SKM-1 (cell line): ENCODE measurements around the gene TRIOBP.
A peak's percentile ranks its signal among the peaks of the same experiment; 100 is the strongest.
"Not testable (repeated sequence)": the region's sequence is repeated elsewhere in the genome, so short reads cannot be mapped to it uniquely, and the experiment has no call there.

Source experiments
- DNase-seq: peaks from one replicate; lab custom pipeline; 2025; ENCODE audit not compliant: unreplicated experiment; lab: John Stamatoyannopoulos, UW

TRIOBP gene, protein sequence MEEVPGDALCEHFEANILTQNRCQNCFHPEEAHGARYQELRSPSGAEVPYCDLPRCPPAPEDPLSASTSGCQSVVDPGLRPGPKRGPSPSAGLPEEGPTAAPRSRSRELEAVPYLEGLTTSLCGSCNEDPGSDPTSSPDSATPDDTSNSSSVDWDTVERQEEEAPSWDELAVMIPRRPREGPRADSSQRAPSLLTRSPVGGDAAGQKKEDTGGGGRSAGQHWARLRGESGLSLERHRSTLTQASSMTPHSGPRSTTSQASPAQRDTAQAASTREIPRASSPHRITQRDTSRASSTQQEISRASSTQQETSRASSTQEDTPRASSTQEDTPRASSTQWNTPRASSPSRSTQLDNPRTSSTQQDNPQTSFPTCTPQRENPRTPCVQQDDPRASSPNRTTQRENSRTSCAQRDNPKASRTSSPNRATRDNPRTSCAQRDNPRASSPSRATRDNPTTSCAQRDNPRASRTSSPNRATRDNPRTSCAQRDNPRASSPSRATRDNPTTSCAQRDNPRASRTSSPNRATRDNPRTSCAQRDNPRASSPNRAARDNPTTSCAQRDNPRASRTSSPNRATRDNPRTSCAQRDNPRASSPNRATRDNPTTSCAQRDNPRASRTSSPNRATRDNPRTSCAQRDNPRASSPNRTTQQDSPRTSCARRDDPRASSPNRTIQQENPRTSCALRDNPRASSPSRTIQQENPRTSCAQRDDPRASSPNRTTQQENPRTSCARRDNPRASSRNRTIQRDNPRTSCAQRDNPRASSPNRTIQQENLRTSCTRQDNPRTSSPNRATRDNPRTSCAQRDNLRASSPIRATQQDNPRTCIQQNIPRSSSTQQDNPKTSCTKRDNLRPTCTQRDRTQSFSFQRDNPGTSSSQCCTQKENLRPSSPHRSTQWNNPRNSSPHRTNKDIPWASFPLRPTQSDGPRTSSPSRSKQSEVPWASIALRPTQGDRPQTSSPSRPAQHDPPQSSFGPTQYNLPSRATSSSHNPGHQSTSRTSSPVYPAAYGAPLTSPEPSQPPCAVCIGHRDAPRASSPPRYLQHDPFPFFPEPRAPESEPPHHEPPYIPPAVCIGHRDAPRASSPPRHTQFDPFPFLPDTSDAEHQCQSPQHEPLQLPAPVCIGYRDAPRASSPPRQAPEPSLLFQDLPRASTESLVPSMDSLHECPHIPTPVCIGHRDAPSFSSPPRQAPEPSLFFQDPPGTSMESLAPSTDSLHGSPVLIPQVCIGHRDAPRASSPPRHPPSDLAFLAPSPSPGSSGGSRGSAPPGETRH (N-terminal part only)

DNA sequence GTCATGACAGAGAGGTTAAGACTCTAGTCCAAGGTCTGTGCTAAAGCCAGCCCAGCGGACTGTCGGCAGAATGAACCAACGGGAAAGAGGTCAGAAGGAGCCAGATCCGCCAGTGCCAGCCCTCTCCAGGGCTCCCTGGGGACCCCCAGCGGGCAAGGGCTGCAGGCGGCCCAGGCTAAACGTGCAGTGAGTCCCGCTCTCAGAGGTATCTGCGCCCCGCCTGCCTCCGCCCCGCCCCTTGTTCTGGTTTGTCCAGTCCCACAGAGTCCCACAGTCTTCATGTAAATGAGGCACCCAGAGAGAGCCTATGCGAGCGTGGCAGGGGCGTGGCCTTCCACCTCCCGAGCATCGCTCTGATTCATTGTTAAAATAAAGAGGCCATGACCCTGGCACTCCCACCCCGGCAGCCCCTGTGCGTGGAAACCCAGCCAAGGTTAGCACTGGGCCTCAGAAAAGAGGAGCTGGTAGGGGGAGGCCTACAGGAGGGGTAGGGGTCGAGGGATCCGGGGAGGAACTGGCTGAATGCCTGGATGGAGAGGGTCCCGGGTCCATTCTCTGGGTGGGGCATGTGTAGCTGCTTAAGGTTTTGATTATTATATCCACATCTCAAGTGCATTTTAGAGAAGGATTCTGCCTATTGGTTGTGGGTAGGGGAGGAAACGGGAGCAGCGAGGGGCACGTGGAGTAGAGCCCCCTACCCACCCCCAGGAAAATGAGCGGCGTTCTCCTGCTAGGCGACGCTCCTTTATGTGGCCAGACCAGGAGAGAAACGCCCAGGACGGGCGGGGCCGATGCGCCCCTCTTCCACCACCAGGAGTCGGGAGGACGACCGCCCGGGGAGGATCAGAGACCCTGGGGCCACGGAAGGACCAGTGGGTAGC is at the start of gene TRIOBP:
TSS of gene TRIOBP (plus strand) at position 392 of the 881 bp plus-strand sequence. CDS start 4,318 bp downstream, outside the sequence.
- DNase-seq: no peak

DNA sequence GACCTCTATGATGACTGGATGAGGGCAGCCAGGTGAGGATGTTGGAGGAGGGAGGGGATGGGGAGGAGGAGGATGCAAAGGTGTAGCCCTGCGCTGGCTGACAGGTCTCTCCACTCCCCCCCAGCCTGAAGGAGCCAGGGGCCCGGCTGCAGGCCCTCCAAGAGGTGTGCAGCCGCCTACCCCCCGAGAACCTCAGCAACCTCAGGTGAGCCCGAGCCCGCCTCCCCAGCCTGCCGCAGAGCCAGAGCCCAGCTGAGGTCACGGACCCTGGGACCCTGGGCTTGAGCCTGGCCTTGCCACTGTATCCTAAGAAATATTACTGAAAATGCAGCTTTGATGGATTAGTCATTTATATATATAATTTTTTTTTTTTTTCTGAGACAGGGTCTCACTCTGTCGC is 49.5 kb upstream of the TRIOBP start:
- no peak for DNase-seq

DNA sequence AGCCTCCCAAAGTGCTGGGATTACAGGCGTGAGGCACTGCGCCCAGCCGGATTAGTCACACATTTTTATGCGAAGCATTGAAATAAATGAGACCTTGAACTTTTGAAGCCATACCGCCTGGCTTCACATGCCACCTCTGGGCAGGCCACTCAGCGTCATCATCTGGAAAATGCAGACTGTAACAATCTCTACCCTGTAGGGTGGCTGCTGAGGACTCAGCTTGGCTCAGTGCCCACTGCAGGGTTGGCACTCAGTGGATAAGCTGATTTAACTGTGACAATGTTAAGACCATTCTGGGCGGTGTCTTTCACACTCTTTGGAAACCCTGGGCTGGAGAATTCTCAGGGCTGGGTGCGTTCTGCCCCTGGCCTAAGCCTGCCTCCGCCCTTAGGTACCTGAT is 48.9 kb upstream of the TRIOBP start:
- DNase-seq: no peak

DNA sequence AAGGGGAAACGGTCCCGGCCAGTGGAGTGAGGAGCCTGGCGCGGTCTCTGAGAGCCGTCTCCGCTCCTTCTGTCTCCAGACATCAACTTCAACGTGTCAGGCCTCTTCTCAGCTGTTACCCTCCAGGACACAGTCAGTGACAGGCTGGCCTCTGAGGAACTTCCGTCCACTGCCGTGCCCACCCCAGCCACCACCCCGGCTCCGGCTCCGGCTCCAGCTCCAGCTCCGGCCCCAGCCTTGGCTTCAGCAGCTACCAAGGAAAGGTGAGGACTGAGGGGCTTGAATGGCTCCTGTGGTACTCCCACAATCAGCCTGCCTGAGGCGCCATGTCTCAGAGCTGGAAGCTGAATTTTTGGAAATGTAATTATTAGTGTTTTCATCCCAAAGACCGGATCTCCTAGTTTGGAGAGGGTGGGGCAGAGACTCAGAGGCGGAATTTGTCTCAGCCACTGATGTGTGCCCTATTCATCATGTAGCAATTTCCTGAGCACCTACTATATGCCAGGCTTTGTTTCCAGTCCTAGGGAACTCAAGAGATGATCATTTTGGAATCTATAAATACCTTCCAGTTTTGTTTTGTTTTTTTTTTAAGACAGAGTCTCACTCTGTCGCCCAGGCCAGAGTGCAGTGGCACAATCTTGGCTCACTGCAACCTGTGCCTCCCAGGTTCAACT is 46.2 kb upstream of the TRIOBP start:
- DNase-seq: no peak

DNA sequence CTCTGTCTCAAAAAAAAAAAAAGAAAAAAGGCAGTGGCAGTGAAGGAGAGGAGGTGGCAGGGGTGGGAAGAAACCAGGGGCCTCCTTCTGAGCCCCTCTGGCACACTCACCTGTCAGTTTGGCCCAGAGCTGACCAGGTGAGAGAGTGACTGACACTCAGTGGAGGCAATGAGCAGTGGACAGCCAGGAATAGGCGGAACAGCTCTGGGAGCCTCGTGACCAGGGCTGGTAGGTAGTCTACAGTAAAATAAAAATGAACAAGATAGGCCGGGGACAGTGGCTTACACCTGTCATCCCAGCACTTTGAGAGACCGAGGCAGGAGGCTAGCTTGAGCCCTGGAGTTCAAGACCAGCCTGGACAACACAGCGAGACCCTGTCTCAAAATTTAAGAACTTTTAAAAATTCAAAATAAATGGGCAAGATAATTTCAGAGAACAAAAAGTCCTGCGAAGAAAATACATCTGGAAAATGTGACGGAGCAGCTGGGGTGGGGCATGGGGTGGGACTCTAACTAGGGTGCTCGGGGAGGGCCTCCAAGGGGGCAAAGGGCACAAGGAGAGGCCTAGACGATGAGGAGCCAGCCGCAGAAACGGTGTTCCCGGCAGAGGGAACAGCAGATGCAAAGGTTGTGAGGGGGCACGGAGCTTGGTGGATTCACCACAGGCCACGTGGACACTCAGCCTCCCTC is 42.1 kb upstream of the TRIOBP start:
- DNase-seq: no peak

DNA sequence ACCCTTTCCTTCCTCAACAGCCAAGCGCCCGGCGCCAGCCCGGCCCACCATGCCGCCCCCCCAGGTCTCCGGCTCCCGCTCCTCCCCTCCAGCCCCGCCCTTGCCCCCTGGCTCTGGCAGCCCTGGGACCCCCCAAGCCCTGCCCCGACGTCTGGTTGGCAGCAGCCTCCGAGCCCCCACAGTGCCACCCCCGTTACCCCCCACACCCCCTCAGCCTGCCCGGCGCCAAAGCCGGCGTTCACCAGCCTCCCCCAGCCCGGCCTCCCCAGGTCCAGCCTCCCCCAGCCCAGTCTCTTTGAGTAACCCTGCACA is 41.6 kb upstream of the TRIOBP start:
- DNase-seq: no peak

DNA sequence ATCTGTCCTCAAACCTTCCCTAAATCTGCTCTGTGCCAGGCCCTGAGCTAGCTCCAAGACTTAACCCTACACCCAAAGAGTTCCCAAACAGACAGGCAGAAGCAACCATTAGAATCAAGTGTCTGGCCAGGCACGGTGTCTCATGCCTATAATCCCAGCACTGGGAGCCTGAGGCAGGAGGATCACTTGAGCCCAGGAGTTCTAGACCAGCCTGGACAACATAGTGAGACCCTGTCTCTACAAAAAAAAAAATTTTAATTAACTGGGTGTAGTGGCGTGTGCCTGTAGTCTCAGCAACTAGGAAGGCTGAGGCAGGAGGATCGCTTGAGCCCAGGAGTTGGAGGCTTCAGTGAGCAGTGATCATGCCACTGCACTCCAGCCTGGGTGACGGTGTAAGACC is 40.3 kb upstream of the TRIOBP start:
- not testable (repeated sequence) for DNase-seq

DNA sequence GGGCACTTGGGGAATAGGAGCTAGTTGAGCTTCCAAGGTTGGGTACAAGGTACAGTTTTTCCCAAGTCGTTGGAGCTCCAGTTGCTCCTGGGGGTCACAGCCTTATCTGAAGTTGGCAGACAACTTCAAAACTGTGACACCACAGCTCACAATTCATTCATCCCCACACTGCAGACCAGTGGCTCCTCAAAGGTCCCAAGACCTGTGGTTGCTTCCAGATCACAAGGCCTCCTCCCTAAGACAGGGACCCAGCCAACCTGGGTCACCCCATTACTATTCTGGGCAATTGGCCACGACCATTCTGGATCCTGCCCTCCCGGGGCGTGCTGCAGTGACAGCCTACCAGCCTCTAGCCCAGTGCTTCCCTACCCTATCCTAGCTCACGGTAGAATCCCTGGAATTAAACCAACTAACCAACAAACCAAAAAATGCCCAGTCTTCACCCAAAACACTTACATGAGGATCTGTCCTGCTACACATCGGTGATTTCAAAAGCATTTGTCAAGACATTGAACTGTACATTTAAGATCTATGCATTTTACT is 39.2 kb upstream of the TRIOBP start:
- no peak for DNase-seq

DNA sequence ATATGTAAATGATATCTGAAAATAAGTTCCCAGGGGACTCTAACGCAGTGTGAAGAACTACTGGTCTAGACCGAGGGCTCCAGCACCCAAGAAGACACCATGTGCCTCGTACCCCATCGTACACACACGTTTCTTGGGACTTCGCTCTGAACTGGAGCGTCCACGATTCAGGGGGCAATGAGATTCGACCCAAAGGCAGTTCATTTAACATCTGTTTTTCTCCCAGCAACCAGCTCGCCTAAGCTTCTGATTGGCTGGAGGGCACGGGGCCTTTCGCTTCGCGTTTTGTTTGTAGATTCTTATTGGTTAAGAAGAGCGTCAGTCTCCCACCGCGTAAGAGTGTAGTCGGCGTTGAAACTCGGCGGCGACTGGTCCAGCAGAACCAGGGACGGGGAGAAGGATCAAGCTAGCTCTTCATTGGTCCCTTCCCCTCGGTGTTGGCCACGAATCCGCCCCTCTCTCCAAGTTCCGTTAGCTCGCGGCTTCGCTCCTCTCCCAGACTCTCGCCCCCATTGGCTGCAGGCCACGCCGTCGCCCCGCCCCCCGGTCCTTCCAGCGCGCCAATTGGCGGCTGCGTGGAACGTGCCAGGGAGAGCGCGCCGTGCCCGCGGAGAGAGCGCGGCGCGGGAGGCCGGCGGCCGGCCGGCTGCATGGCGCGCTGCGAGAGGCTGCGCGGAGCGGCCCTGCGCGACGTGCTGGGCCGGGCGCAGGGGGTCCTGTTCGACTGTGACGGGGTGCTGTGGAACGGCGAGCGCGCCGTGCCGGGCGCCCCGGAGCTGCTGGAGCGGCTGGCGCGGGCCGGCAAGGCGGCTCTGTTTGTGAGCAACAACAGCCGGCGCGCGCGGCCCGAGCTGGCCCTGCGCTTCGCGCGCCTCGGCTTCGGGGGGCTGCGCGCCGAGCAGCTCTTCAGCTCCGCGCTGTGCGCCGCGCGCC is 38.4 kb upstream of the TRIOBP start, which contains the start of gene PDXP:
TSS of gene PDXP (plus strand) at position 591 of the 933 bp plus-strand sequence. CDS start at position 651, 60 bp downstream.
- peak; percentile 99 for DNase-seq

DNA sequence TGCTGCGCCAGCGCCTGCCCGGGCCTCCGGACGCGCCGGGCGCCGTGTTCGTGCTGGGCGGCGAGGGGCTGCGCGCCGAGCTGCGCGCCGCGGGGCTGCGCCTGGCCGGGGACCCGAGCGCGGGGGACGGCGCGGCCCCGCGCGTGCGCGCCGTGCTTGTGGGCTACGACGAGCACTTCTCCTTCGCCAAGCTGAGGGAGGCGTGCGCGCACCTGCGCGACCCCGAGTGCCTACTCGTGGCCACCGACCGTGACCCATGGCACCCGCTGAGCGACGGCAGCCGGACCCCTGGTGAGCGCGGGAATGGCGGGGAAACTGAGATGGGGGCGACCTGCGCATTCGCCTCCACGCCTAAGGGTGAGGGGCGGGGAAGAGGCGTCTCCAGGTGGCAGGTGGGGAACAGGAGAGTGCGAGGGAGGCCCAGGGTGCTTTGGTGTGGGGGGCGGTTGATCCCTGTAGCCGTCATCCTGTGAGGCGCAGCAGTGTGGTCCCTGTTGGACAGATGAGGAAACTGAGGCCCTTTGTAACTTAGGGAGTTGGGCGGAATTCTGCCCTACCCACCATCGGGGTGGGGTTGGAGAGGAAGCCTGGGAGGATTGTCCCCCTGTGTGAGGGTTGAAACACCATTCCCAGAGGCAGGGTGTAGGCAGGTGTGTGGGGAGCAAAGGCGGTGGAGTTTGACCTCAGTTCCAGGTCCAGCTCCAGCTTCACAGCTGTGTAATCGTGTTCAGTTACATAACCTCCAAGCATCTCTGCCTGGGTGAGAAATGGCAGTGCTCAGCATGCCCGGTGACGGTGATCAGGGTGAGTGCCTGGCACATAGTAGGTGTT is 37.6 kb upstream of the TRIOBP start:
- no peak for DNase-seq

DNA sequence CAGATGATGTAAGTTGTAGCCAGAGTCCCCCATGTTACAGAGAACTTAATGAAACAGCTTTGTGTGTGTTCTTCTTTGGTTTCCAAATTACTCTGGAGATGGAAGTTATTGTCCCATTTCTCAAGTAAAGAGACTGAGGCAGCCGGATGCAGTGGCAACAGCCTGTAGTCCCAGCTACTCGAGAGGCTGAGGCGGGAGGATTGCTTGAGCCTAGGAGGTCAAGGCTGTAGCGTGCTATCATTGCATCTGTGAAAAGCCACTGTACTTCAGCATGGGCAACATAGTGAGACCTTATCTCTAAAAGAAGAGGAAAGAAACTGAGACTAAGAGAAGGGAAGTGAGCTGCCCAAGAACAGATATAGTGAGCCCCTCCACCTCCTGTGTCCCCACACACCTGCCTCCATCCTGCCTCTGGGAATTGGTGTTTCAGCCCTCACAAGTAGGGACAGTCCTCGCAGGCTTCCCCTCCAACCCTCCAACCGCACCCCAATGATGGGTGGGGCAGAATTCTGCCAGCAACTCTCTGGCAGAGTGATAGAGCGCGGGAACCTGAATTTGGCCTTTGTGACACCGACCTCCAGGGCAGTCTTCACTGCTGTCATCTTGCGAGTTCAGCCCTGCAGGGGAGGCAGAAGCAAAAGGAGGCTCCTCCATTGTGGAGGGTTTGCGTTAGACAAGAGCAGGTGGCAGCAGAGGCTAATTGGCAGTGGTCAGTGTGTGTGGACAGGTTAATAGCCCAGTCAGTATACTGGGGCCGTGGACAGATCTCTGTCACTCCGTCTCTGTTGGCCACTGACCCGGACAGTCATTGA is 36.7 kb upstream of the TRIOBP start:
- DNase-seq: no peak

DNA sequence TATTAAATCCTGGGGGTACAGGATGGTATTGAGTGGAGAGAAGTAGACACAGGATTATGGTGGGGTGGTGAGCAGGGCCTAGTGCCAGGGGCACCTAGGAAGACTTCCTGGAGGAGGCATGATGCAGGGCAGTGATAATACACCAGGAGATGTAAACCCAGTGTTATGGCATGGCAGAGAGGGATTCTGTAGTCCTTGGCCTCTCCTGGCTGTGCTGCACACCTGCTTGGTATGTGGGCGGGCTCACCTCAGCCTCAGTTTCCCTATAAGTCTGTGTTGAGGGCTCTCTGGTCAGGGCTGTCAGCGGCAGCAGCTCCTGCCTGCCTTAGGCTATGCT is 36.2 kb upstream of the TRIOBP start:
- no peak for DNase-seq

DNA sequence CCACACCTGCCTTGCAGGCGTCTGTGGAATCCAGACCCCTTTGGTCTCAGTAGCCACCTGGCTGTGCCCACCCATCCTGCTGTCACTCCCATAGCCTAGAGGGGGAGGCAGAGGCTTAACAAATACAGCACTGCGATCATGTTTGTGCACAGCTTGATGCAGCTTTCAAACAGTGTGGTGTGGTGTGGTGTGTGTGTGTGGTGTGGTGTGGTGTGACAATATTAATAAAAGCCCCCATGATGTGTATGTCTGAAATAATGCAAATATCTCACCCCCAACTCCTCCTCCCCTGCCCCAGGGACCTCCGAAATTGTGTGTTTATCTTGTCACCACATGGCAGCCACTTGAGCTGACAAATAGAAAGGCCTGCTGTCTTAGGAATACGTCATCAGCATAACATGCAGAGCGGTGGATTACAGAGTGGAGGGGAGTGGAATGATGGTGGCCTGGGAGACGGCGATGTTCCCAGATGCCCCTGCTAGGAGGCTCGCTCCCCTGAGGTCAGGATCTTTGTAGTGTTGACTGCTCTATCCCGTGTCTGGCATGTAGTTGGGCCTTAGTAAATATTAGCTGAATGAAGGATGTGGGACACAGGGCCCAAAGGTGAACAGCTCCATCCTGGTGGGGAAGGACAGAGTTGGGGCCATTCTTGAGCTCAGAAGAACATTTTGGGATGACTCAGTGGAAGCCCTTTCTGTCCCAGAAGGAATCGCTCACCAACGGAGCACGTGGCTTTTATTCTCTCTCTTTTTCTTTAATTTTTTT is 35.5 kb upstream of the TRIOBP start:
- no peak for DNase-seq

DNA sequence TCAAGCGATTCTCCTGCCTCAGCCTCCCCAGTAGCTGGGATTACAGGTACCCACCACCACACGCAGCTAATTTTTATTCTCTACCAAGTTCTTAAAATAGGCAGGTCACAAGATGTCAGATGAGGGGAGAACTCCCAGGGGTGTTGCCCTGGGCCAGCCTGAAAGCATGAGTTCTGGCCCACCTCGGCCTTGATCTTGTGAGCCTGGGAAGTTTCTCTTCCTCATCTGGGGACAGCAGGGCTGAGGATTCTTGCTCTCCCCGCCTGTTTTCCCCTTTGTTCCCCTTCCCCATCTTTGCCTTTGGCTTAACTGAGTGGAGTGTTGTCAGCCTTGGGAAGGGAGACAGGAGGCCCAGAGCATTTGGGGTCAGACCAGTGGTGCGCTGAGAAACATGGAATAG is 34.8 kb upstream of the TRIOBP start:
- no peak for DNase-seq

DNA sequence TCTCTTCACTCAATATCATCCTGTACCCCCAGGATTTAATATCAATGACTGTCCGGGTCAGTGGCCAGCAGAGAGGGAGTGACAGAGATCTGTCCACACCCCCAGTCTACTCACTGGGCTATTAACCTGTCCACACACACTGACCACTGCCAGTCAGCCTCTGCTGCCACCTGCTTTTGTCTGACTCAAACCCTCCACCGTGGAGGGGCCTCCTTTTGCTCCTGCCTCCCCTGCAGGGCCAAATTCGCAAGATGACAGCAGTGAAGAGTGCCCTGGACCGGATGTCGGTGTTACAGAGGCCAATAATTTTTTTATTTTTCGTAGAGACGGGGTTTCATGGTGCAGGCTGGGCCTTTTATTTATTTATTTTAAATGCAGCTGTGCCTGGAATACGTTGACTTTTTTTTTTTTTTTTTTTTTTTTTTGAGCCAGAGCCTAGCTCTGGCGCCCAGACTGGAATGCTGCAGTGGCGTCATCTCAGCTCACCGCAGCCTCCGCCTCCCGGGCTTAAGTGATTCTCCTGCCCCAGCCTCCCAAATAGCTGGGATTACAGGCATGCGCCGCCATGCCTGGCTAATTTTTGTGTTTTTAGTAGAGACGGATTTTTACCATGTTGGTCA is 33.2 kb upstream of the TRIOBP start:
- no peak for DNase-seq
